HG02678 (cell line): ENCODE data around the gene BTBD18.

Experiments
- ATAC-seq: cut with Tn5 transposase; IDR thresholded peaks from one replicate; pipeline ENCODE4 v1.9.1; 2021; ENCODE audit warnings: mild to moderate bottlenecking, moderate library complexity; ENCODE audit not compliant: unreplicated experiment

BTBD18 gene

GRCh38 chr11:57751676-57752253, at the start of gene BTBD18:
Gene BTBD18, minus strand, starts transcription at chr11:57751819. Its CDS starts 631 bp downstream, at chr11:57751188.
- no peak for ATAC-seq

GRCh38 chr11:57801183-57801485, 49.5 kb upstream of the BTBD18 start:
- ATAC-seq, result no peak

- ATAC-seq, result peak; percentile 84
Measured at GRCh38 chr11:57800444-57801182, 49.0 kb upstream of the BTBD18 start.

- ATAC-seq, result no peak
Measured at GRCh38 chr11:57798905-57799559, 47.4 kb upstream of the BTBD18 start.

GRCh38 chr11:57793351-57794115, 41.9 kb upstream of the BTBD18 start:
- no peak for ATAC-seq

- ATAC-seq, result no peak
Measured at GRCh38 chr11:57792870-57793269, 41.3 kb upstream of the BTBD18 start.

- peak; percentile 83 for ATAC-seq
Measured at GRCh38 chr11:57792060-57792541, 40.5 kb upstream of the BTBD18 start.

GRCh38 chr11:57791321-57792059, 39.9 kb upstream of the BTBD18 start:
- ATAC-seq, result no peak

- ATAC-seq, result no peak
Measured at GRCh38 chr11:57788703-57789088, 37.1 kb upstream of the BTBD18 start.

- ATAC-seq, result peak; percentile 39
Measured at GRCh38 chr11:57787920-57788702, 36.5 kb upstream of the BTBD18 start.

GRCh38 chr11:57787006-57787604, 35.5 kb upstream of the BTBD18 start:
- no peak for ATAC-seq

GRCh38 chr11:57786436-57786835, 34.8 kb upstream of the BTBD18 start:
- ATAC-seq, result no peak

GRCh38 chr11:57785072-57785471, 33.5 kb upstream of the BTBD18 start:
- ATAC-seq, result peak; percentile 43

GRCh38 chr11:57781529-57781943, 29.9 kb upstream of the BTBD18 start:
- no peak for ATAC-seq

GRCh38 chr11:57779276-57779675, 27.7 kb upstream of the BTBD18 start:
- ATAC-seq, result no peak

GRCh38 chr11:57778318-57779037, 26.9 kb upstream of the BTBD18 start:
- no peak for ATAC-seq

GRCh38 chr11:57777969-57778317, 26.3 kb upstream of the BTBD18 start:
- no peak for ATAC-seq

- no peak for ATAC-seq
Measured at GRCh38 chr11:57776577-57777210, 25.1 kb upstream of the BTBD18 start.
